ENCODE data around the gene ALPI.
"Not testable (repeated sequence)": the region's sequence is repeated elsewhere in the genome, so short reads cannot be mapped to it uniquely, and the experiment has no call there.

ALPI gene

GRCh38 chr2:232455426-232456255, at the start of gene ALPI:
Gene ALPI, plus strand, starts transcription at chr2:232456153. Its CDS starts 47 bp downstream, at chr2:232456200.
- no peak for DNase-seq (ENCODE audit: low read depth in 1 of 2, low spot score in 1 of 2)

- DNase-seq (ENCODE audit: low read depth in 1 of 2, low spot score in 1 of 2) = no peak
Observed at GRCh38 chr2:232406556-232407310, 49.2 kb upstream of the ALPI start, which contains the start of gene ALPG. Gene ALPG, plus strand, starts transcription at chr2:232406844. Its CDS starts 51 bp downstream, at chr2:232406895.

GRCh38 chr2:232407428-232408150, 48.4 kb upstream of the ALPI start:
- DNase-seq (ENCODE audit: low read depth in 1 of 2, low spot score in 1 of 2) = not testable (repeated sequence)

DNA sequence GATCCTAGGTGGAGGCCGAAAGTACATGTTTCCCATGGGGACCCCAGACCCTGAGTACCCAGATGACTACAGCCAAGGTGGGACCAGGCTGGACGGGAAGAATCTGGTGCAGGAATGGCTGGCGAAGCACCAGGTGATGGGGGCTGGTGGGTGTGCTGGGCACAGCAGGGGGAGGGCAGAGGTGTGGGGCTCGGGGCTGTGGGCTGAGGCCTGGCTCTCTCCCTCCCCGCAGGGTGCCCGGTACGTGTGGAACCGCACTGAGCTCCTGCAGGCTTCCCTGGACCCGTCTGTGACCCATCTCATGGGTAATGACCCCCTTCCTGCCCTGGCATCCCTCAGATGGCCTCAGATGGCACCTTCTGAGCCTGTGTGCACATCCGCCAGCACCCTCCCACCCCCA, 47.7 kb upstream of the ALPI start:
- not testable (repeated sequence) for DNase-seq (ENCODE audit: low read depth in 1 of 2, low spot score in 1 of 2)

DNA sequence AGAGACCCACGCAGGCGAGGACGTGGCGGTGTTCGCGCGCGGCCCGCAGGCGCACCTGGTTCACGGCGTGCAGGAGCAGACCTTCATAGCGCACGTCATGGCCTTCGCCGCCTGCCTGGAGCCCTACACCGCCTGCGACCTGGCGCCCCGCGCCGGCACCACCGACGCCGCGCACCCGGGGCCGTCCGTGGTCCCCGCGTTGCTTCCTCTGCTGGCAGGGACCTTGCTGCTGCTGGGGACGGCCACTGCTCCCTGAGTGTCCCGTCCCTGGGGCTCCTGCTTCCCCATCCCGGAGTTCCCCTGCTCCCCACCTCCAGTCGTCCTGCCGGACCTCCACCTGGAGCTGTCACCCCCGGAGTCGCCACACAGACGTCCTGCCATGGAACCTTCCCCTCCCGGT, 46.3 kb upstream of the ALPI start:
- not testable (repeated sequence) for DNase-seq (ENCODE audit: low read depth in 1 of 2, low spot score in 1 of 2)

DNA sequence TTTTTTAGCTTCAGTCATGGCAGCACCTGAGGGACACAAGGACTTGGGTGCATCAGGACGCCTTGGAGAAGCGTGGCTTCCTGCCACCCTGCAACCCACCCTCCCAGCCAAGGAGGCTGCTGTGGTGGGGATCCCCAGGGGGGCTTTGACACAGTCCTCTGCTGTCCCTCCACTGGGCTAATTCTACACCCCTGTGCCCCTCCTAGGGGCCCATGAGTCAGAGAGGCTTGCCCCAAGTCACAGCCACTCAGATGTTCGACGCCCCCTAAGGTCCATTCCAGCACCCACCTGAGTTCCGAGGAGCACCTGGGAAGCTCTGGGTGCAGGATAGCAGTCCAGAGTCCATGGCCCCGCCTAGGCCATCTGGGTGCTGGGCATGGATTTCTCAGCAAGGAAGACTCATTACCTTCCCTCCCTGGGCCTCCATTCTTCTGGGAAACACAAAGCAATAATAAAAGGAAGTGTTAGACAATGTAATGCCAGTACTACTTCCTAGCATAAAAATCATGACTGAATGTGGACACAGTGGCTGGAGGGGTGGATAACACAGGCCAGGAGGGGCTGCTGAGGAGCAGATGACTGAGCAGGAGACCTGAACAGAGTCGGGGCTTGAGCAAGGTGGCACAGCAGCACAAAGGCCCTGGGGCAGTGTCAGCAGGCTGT, 45.6 kb upstream of the ALPI start:
- no peak for DNase-seq (ENCODE audit: low read depth in 1 of 2, low spot score in 1 of 2)

DNA sequence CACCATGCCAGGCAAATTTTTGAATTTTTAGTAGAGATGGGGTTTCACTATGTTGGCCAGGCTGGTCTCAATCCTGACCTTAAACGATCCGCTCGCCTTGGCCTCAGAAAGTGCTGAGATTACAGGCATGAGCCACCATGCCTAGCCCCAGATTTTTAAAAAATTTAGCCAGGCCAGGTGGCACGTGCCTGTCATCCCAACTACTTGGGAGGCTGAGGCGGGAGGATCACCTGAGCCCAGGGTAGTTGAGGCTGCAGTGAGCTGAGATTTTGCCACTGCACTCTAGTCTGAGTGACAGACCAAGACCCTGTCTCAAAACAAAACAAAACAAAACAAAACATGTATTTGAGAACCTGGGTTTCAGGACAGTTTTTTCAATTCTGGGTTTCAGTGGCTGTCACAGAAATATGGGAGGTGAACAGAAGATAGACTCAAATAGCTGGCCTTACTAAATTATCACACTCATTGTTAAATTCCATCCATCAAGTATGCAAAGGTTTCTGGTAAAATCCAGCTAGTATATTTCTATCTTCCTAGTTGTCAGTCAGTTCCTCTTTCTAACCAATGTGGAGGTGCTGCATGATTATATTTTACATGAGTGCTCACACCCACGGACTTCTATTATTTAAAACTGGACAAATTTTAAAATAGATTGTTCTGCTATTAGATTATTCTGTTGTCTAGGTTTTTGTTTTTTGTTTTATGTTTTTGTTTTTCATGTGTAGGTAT, 43.9 kb upstream of the ALPI start:
- no peak for DNase-seq (ENCODE audit: low read depth in 1 of 2, low spot score in 1 of 2)

DNA sequence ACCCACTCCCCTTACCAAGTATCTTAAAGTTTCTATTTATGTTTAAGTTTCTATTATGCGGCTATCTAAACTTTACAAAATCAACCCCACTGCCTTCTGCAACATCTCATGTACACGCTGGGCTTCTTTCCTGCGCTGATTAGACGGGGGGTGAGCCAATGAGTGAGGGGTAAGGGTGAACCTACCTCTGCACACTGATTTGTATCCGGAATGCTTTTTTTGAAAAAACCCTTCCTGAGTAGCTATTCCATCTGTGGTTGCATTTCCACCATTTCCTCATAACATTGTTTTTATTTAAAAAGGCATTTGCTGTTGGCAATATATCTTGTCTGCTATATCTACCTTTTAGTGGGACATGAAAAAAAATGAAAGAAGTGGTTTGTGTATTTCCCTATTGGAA, 43.0 kb upstream of the ALPI start:
- DNase-seq (ENCODE audit: low read depth in 1 of 2, low spot score in 1 of 2) = no peak

GRCh38 chr2:232415138-232415690, 40.7 kb upstream of the ALPI start:
- no peak for DNase-seq (ENCODE audit: low read depth in 1 of 2, low spot score in 1 of 2)

- DNase-seq (ENCODE audit: low read depth in 1 of 2, low spot score in 1 of 2) = no peak
Observed at GRCh38 chr2:232415736-232416520, 40.0 kb upstream of the ALPI start.

GRCh38 chr2:232416521-232417470, 39.2 kb upstream of the ALPI start:
- no peak for DNase-seq (ENCODE audit: low read depth in 1 of 2, low spot score in 1 of 2)

- DNase-seq (ENCODE audit: low read depth in 1 of 2, low spot score in 1 of 2) = no peak
Observed at GRCh38 chr2:232417489-232417888, 38.5 kb upstream of the ALPI start.

DNA sequence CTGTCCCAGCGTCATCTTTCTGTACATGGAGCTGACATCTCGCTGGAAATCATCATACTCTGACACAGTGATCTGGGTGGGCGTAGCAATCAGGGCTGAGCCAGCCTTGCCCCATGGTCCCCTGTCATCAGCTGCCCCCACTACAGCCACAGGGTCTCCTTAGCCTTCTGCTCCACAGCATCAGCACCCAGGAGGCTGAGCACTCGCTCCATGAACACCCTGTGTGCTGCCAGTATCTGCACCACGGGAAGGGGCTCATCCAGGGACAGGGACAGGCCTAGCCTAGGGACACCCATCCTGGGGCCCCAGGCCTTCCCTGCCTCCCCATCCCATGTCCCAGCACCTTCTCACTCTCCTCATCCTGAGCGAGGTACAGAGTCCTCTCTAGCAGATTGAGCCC, 37.9 kb upstream of the ALPI start:
- DNase-seq (ENCODE audit: low read depth in 1 of 2, low spot score in 1 of 2) = no peak

GRCh38 chr2:232418466-232419244, 37.3 kb upstream of the ALPI start:
- DNase-seq (ENCODE audit: low read depth in 1 of 2, low spot score in 1 of 2) = no peak

GRCh38 chr2:232419245-232420072, 36.5 kb upstream of the ALPI start:
- no peak for DNase-seq (ENCODE audit: low read depth in 1 of 2, low spot score in 1 of 2)

GRCh38 chr2:232420073-232420454, 35.9 kb upstream of the ALPI start:
- DNase-seq (ENCODE audit: low read depth in 1 of 2, low spot score in 1 of 2) = no peak

Measured in stimulated activated CD4-positive, alpha-beta T cell treated with anti-CD3 and anti-CD28 coated beads, Interleukin-15, amount 100 ng/mL, for 1 hour (primary cell).